ENCODE data around the gene KCTD20. TPM values are rescaled to one million over a fixed set of nuclear protein-coding genes. Genes with fewer than 3 reads are reported as not detected.
"Not testable (repeated sequence)": the region's sequence is repeated elsewhere in the genome, so short reads cannot be mapped to it uniquely, and the experiment has no call there.

The KCTD20 gene
- total RNA-seq, 2 experiments from 2014 or later, result 48.0 to 51.0 TPM

- H3K27me3 Mint-ChIP-seq; CTCF ChIA-PET; H3K9me3 Mint-ChIP-seq; DNase-seq; H3K4me3 Mint-ChIP-seq; H3K27ac Mint-ChIP-seq; POLR2A ChIA-PET; intact Hi-C loops (cut with micrococcal nuclease): not testable (repeated sequence)
- peaks cover 39% of the 10 kb centered on the region for H3K4me1 Mint-ChIP-seq (ENCODE audit: low read depth)
- H3K36me3 Mint-ChIP-seq, result peaks cover 27% of the 10 kb centered on the region
Observed at GRCh38 chr6:36449173-36449572, 6.4 kb downstream of the KCTD20 start.

GRCh38 chr6:36452897-36453296 is 10.1 kb downstream of the KCTD20 start:
- POLR2A ChIA-PET, CTCF ChIA-PET, H3K4me3 Mint-ChIP-seq: not testable (repeated sequence)

DNA sequence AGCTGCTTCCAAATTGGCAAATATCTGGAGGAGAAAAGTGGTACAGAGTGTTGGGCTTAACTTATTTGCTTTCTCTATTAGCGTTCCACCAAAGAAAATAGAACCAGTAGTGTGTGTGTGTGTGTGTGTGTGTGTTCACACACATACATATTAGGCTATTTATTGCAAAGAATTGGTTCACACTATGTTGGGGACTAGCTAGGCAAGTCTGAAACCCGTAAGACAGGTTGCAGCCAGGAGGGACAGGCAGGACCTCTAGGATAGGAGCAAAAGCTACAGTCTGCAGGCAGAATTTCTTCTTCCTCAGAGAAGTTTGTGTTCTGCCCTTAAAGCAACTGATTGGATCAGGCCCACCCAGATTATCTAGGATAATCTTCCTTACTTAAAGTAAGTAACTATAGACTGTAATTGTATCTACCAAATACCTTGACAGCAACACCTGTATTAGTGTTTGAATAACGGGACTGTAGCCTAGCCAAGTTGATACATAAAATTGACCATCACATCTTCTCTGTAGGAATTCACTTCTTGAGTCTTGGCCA is 12.8 kb downstream of the KCTD20 start:
- Mint-ChIP-seq H3K27ac (no peak overlapping the region), H3K36me3 (peaks cover 6% of the 10 kb centered on the region), H3K4me3 (no peak overlapping the region), H3K4me1 (ENCODE audit: low read depth) (peaks cover 11% of the 10 kb centered on the region), H3K27me3 (no peaks in the 10 kb centered on the region), H3K9me3 (no peaks in the 10 kb centered on the region)
- intact Hi-C loops (cut with micrococcal nuclease), result no loop called here
- ChIA-PET CTCF (interaction anchor here (0.6 to 1.3 kb wide), 2 partner anchors 32 to 158 kb away, joined by 3 read pairs; no protein-coding TSS in a partner anchor), POLR2A (no interaction called here)
- no peak for DNase-seq

More at GRCh38 chr6:36452897-36453296, 10.1 kb downstream of the KCTD20 start:
- intact Hi-C loops (cut with micrococcal nuclease); DNase-seq; H3K27me3 Mint-ChIP-seq; H3K9me3 Mint-ChIP-seq; H3K27ac Mint-ChIP-seq: not testable (repeated sequence)
- Mint-ChIP-seq H3K4me1 (ENCODE audit: low read depth) (peaks cover 23% of the 10 kb centered on the region), H3K36me3 (peaks cover 23% of the 10 kb centered on the region)

DNA sequence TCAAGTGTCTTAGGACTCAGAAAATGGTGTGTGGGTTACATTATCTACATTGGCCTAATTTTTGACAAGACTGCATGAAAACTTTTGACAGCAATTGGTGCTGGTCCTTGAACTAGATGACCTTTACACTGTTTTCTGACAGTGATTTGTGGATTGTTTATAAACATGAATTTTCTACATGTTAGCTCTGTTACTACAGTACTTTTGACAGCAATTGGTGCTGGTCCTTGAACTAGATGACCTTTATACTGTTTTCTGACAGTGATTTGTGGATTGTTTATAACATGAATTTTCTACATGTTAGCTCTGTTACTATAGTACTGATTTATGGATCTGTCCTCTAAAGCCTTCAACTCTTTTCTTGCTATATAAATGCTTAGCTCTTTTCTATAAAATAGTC is 16.7 kb downstream of the KCTD20 start:
- Mint-ChIP-seq H3K9me3 (no peaks in the 10 kb centered on the region), H3K4me3 (no peak overlapping the region), H3K27me3 (no peaks in the 10 kb centered on the region), H3K27ac (no peak overlapping the region), H3K4me1 (ENCODE audit: low read depth) (peaks cover 28% of the 10 kb centered on the region), H3K36me3 (peaks cover 16% of the 10 kb centered on the region)
- no peak for DNase-seq
- ChIA-PET CTCF (interaction anchor here (1.0 kb wide), 1 partner anchor 119 kb away, joined by 6 read pairs; no protein-coding TSS in a partner anchor), POLR2A (interaction anchor here (0.6 kb wide), 1 partner anchor 16 kb away, joined by 4 read pairs; no protein-coding TSS in a partner anchor)
- intact Hi-C loops (cut with micrococcal nuclease), result no loop called here

DNA sequence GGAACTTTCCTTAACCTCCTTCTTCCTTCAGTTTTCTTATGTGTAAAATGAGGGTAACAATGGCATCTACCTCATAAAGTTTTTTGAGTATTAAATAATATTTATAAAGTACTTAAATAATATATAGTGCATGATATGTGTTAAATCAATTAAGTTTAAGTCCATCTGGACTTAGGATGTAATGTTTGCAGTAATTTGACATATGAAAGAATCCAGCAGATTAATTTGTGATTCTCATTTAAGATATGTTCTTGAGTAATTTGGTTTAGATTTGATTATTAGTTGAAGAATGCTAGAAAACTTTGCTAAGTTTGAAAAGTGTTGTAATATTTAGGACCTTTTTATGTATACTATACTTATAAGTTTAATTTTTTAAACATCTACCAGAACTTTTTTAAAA is 18.1 kb downstream of the KCTD20 start:
- Mint-ChIP-seq H3K27me3 (no peaks in the 10 kb centered on the region), H3K9me3 (no peaks in the 10 kb centered on the region), H3K27ac (no peak overlapping the region), H3K4me3 (no peak overlapping the region), H3K36me3 (peaks cover 16% of the 10 kb centered on the region), H3K4me1 (ENCODE audit: low read depth) (peaks cover 33% of the 10 kb centered on the region)
- POLR2A ChIA-PET, result no interaction called here
- intact Hi-C loops (cut with micrococcal nuclease), result no loop called here
- CTCF ChIA-PET, result interaction anchor here (1.3 kb wide), 1 partner anchor 158 kb away, joined by 3 read pairs; no protein-coding TSS in a partner anchor
- DNase-seq, result no peak

DNA sequence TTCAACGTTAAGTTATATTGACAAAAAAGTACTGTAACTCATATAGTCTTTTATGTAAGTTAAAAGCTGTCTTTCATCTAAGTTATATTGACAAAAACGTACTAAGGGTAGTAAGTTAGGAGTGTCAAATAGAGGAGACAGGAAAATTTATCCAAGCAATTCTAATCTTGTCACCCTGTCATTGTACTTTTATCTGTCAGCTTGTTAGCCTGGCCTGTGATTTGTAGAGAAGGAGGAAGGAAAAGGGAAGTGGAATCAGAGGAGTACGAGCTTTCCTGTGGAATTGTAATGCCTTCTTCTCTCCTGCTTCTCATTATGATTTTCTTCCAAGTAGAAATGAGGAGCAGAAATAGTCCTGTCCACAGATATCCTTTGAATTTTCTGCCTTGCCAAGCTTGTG is 18.8 kb downstream of the KCTD20 start:
- ChIA-PET CTCF (interaction anchor here (1.3 kb wide), 1 partner anchor 159 kb away, joined by 3 read pairs; no protein-coding TSS in a partner anchor), POLR2A (no interaction called here)
- Mint-ChIP-seq H3K36me3 (peaks cover 16% of the 10 kb centered on the region), H3K27ac (no peak overlapping the region), H3K9me3 (no peaks in the 10 kb centered on the region), H3K27me3 (no peaks in the 10 kb centered on the region), H3K4me1 (ENCODE audit: low read depth) (peaks cover 33% of the 10 kb centered on the region), H3K4me3 (no peak overlapping the region)
- DNase-seq, result no peak
- intact Hi-C loops (cut with micrococcal nuclease), result no loop called here

- Mint-ChIP-seq H3K27ac (no peak overlapping the region), H3K9me3 (no peaks in the 10 kb centered on the region), H3K4me3 (no peak overlapping the region), H3K4me1 (ENCODE audit: low read depth) (peaks cover 31% of the 10 kb centered on the region), H3K27me3 (no peaks in the 10 kb centered on the region), H3K36me3 (peaks cover 15% of the 10 kb centered on the region)
- DNase-seq, result no peak
- ChIA-PET CTCF (no interaction called here), POLR2A (no interaction called here)
- intact Hi-C loops (cut with micrococcal nuclease), result no loop called here
Observed at GRCh38 chr6:36463676-36464075, 20.9 kb downstream of the KCTD20 start.

DNA sequence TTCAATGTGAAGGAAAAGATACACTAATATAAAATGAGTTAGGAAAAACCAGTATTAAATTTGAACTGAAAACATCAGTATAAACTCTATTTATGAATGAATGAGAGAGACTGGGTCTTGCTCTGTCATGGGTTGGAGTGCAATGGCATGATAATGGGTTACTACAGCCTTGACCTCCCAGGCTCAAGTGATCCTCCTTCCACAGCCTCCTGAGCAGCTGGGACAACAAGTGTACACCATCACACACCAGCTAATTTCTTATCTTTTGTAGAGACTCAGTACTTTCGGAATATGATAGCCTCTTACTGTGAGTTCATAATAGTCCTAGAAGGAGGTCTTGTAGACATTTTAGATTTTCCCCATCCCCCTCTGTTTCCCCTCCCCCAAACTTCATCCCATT is 21.4 kb downstream of the KCTD20 start:
- Mint-ChIP-seq H3K4me1 (ENCODE audit: low read depth) (peaks cover 34% of the 10 kb centered on the region), H3K9me3 (no peaks in the 10 kb centered on the region), H3K36me3 (peaks cover 17% of the 10 kb centered on the region), H3K4me3 (no peak overlapping the region), H3K27ac (no peak overlapping the region), H3K27me3 (no peaks in the 10 kb centered on the region)
- POLR2A ChIA-PET, result no interaction called here
- DNase-seq, result no peak
- CTCF ChIA-PET, result no interaction called here
- intact Hi-C loops (cut with micrococcal nuclease), result no loop called here

DNA sequence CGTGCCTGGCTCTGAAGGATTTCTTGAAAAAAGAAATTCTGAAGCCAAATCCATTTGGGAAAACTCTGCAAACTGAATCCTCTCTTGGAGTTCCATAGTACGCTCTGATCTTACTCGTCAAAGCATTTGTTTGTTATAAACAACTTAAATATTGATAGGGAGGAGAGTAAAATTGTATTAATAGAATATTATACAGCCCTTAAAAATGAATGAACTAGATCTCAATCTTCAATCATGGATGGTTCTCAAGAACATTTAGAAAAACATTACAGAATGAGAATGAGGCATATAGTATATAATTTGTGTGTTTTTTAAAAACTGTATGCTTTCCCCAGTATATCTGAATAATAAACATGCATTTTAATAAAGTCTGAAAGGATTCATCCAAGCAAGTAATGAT is 24.8 kb downstream of the KCTD20 start:
- H3K27ac Mint-ChIP-seq, result no peak overlapping the region
- POLR2A ChIA-PET, result no interaction called here

DNA sequence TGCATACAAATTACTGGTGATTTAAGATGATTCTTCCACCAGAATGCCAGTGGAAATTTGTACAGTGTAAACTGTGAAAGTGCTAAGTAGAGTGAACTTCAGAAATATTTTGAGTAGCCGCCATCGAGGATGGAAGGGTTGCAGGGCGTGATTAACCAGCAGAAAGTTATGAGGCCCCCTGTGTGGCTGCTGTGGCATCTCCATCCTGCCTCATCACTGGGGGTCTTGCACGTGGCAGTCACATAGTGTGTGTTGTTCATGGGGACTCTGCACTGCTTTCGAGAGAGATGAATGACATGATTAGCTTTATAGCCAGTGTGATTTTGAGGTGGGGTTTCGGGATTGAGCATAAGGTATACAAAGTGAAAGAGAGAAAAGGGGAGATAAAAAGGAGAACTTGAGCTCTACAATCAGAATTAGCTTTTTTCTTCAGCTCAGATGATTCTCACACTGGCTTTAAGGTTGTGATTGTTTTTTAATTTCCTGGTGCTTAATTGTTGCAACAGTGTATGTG is 26.4 kb downstream of the KCTD20 start:
- Mint-ChIP-seq H3K9me3 (no peaks in the 10 kb centered on the region), H3K4me3 (no peak overlapping the region), H3K27ac (peak overlapping the region; percentile 29), H3K36me3 (peaks cover 17% of the 10 kb centered on the region), H3K27me3 (no peaks in the 10 kb centered on the region), H3K4me1 (ENCODE audit: low read depth) (peaks cover 19% of the 10 kb centered on the region)
- POLR2A ChIA-PET, result interaction anchor here (0.5 kb wide), 1 partner anchor 26 kb away, joined by 3 read pairs; no protein-coding TSS in a partner anchor
- CTCF ChIA-PET, result no interaction called here
- no peak for DNase-seq
- intact Hi-C loops (cut with micrococcal nuclease), result no loop called here

More for the DNA sequence above, 24.8 kb downstream of the KCTD20 start:
- Mint-ChIP-seq H3K27me3 (no peaks in the 10 kb centered on the region), H3K4me1 (ENCODE audit: low read depth) (peaks cover 27% of the 10 kb centered on the region), H3K4me3 (no peak overlapping the region), H3K9me3 (no peaks in the 10 kb centered on the region), H3K36me3 (peaks cover 22% of the 10 kb centered on the region)
- CTCF ChIA-PET, result no interaction called here
- no peak for DNase-seq
- intact Hi-C loops (cut with micrococcal nuclease), result no loop called here

DNA sequence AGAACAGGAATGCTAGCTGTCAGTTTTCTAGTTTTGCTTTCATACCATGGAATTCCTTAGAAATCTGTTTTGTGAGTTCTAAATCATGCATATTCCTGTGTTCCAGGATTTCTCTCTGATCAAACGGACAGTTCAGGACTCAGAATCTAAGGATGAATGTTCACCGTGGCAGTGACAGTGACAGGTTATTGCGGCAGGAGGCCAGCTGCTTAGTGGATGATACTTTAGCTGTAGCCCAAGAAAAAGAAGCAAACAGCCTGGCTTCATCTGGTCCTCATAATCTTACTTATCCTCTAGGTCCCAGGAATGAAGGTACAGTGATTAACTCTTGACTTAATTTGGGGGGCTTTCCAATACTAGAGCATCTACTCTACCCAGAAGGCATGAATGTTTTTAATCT is 27.1 kb downstream of the KCTD20 start:
- no peak overlapping the region for H3K27ac Mint-ChIP-seq

DNA sequence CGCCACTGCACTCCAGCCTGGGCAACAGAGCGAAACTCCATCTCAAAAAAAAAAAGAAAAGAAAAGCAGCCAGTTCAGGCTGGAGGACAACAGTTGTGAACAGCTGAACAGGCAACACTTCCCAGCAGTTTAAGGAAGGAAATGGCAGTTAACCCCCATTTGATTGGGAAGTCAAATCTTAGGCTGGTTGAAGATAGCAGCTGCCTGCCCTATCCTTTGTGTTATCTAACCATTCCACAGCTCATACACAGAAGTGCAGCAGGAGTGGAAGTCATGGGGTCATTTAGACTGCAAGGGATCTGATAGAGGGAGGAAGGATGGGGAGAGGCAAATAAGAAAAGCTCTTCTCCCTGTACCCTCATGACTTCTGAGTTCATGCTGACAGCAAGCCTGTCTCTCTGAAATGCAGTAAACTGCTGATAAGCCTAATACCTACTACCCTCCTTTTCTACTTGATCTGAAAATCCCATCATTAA is 35.3 kb downstream of the KCTD20 start:
- Mint-ChIP-seq H3K4me3 (no peak overlapping the region), H3K27me3 (no peaks in the 10 kb centered on the region), H3K36me3 (peaks cover 22% of the 10 kb centered on the region), H3K27ac (no peak overlapping the region), H3K4me1 (ENCODE audit: low read depth) (peaks cover 9% of the 10 kb centered on the region), H3K9me3 (no peaks in the 10 kb centered on the region)
- DNase-seq, result no peak
- CTCF ChIA-PET, result no interaction called here
- POLR2A ChIA-PET, result no interaction called here
- intact Hi-C loops (cut with micrococcal nuclease), result no loop called here

More for the DNA sequence above, 27.1 kb downstream of the KCTD20 start:
- POLR2A ChIA-PET, result interaction anchor here (0.5 to 0.6 kb wide), 2 partner anchors 27 to 65 kb away, joined by 3 read pairs; no protein-coding TSS in a partner anchor
- Mint-ChIP-seq H3K27me3 (no peaks in the 10 kb centered on the region), H3K9me3 (no peaks in the 10 kb centered on the region), H3K4me1 (ENCODE audit: low read depth) (peaks cover 12% of the 10 kb centered on the region), H3K36me3 (peaks cover 17% of the 10 kb centered on the region), H3K4me3 (no peak overlapping the region)
- DNase-seq, result no peak
- CTCF ChIA-PET, result interaction anchor here (1.0 kb wide), 1 partner anchor 59 kb away, joined by 3 read pairs; no protein-coding TSS in a partner anchor
- intact Hi-C loops (cut with micrococcal nuclease), result no loop called here

DNA sequence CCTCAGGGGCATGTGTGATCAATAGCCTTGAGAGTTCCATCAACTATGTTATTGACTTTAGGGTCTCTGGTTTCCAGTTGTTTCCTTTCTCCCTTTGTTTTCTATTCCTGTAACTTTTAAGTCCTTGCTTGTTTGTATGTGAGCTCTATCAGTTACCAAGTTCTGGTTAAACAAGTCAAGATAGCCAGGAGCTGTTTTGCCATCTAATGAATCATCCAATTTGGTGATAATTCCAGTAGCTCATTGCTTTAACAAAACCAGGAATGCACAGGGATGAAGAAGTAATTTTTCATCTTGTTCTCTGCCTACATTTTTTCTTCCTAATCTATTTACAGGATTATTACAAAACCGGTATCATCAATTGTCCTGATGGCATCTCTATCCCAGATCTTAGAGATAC is 36.5 kb downstream of the KCTD20 start:
- Mint-ChIP-seq H3K36me3 (peaks cover 30% of the 10 kb centered on the region), H3K9me3 (no peaks in the 10 kb centered on the region), H3K27ac (peak overlapping the region; percentile 43), H3K27me3 (no peaks in the 10 kb centered on the region), H3K4me3 (no peak overlapping the region), H3K4me1 (ENCODE audit: low read depth) (peaks cover 9% of the 10 kb centered on the region)
- DNase-seq, result no peak
- intact Hi-C loops (cut with micrococcal nuclease), result no loop called here
- ChIA-PET CTCF (no interaction called here), POLR2A (no interaction called here)
